HepG2 (cell line): ENCODE results near the gene ATXN7L2. TPM values are rescaled to one million over a fixed set of nuclear protein-coding genes. Genes with fewer than 3 reads are reported as not detected.

ENCODE experiments used
- AGO1 ChIP-seq: fragments of 200-400 bp; formaldehyde crosslinking; IDR thresholded peaks from 2 replicates; pipeline ENCODE4 v1.6.1; 2017; ENCODE audit warnings: mild to moderate bottlenecking, low read depth, low read length, moderate library complexity; ENCODE audit not compliant: poor library complexity, severe bottlenecking
- AHDC1 ChIP-seq: sonication (generic); formaldehyde crosslinking; IDR thresholded peaks from 2 replicates; pipeline ENCODE4 v1.5.1; 2020; ENCODE audit warnings: mild to moderate bottlenecking, missing genetic modification reagents, borderline replicate concordance
- CAMTA2 ChIP-seq: sonication (generic); formaldehyde crosslinking; IDR thresholded peaks from 2 replicates; pipeline ENCODE4 v1.4.0; 2020; ENCODE audit warnings: mild to moderate bottlenecking, missing genetic modification reagents, borderline replicate concordance
- GABPB1 ChIP-seq: IDR thresholded peaks from 2 replicates; pipeline ENCODE4 v1.6.1; 2016; ENCODE audit warnings: mild to moderate bottlenecking, missing genetic modification reagents, moderate library complexity, missing compliant biosample characterization
- HOXA3 ChIP-seq: sonication (generic); formaldehyde crosslinking; IDR thresholded peaks from 2 replicates; pipeline ENCODE4 v1.5.0; 2020; ENCODE audit warnings: missing genetic modification reagents
- JDP2 ChIP-seq: sonication (generic); formaldehyde crosslinking; IDR thresholded peaks from 2 replicates; pipeline ENCODE4 v1.8.1; 2022; ENCODE audit warnings: missing genetic modification reagents, borderline replicate concordance
- KDM5B ChIP-seq: sonication (generic); formaldehyde crosslinking; IDR thresholded peaks from 2 replicates; pipeline ENCODE4 v1.4.0; 2020; ENCODE audit warnings: missing genetic modification reagents, mild to moderate bottlenecking, borderline replicate concordance
- MTA1 ChIP-seq: sonication (generic); formaldehyde crosslinking; IDR thresholded peaks from 2 replicates; pipeline ENCODE4 v1.4.0; 2020; ENCODE audit warnings: missing genetic modification reagents, mild to moderate bottlenecking, borderline replicate concordance
- MTF2 ChIP-seq: sonication (generic); formaldehyde crosslinking; IDR thresholded peaks from 2 replicates; pipeline ENCODE4 v1.5.0; 2020; ENCODE audit warnings: missing genetic modification reagents, borderline replicate concordance
- PATZ1 ChIP-seq: sonication (generic); formaldehyde crosslinking; IDR thresholded peaks from 2 replicates; pipeline ENCODE4 v1.4.0; 2020; ENCODE audit warnings: missing genetic modification reagents
- SALL2 ChIP-seq: sonication (generic); formaldehyde crosslinking; IDR thresholded peaks from 2 replicates; pipeline ENCODE4 v1.8.1; 2023; ENCODE audit warnings: mild to moderate bottlenecking, missing genetic modification reagents, inconsistent platforms
- SNRNP70 ChIP-seq: fragments of 200-400 bp; formaldehyde crosslinking; IDR thresholded peaks from 2 replicates; pipeline ENCODE4 v1.6.1; 2017; ENCODE audit warnings: mild to moderate bottlenecking, low read depth, low read length, moderate library complexity
- ZBTB46 ChIP-seq: sonication (generic); formaldehyde crosslinking; IDR thresholded peaks from 2 replicates; pipeline ENCODE4 v1.4.0; 2020; ENCODE audit warnings: mild to moderate bottlenecking, missing genetic modification reagents, borderline replicate concordance
- ZNF501 ChIP-seq: sonication (generic); formaldehyde crosslinking; IDR thresholded peaks from 2 replicates; pipeline ENCODE4 v1.5.1; 2020; ENCODE audit warnings: mild to moderate bottlenecking, moderate library complexity, missing genetic modification reagents
- ZNF510 ChIP-seq: sonication (generic); formaldehyde crosslinking; IDR thresholded peaks from 2 replicates; pipeline ENCODE4 v1.4.0; 2020; ENCODE audit warnings: low read depth, mild to moderate bottlenecking, missing genetic modification reagents
- ZNF639 ChIP-seq: conservative IDR thresholded peaks from 2 replicates; pipeline ENCODE4 v1.6.1; 2018; ENCODE audit warnings: missing genetic modification reagents
- polyA plus RNA-seq, 8 experiments: library from polyadenylated mRNA; depleted of rRNA in 3 of 8; stranded (reverse) in 7 of 8; unstranded in 1 of 8; fragments of >200 nt; fragmentation: Illumina TruSeq in 4 of 8; extraction: Trizol in 4 of 8; gene quantifications; 2 replicates each; pipeline versions ENCODE4 v1.2.1 to v1.2.3, GENCODE V29; 2011 to 2016; ENCODE audit warnings: low read depth in 4 of 8, missing spikeins in 1 of 8, mixed read lengths in 1 of 8; ENCODE audit not compliant: insufficient read depth in 1 of 8
- total RNA-seq, 5 experiments: library from RNA; depleted of rRNA; stranded (reverse); fragments of >200 nt; fragmentation: Illumina TruSeq; extraction: Trizol; gene quantifications; 2 replicates each; pipeline ENCODE4 v1.2.3, GENCODE V29; 2016; ENCODE audit warnings: low read depth in 1 of 5

ATXN7L2 gene
- total and polyA plus RNA-seq, 2 of the 13 experiments (the other 11 are each of a cell fraction or from before 2014, with no cell fraction given) = 2.7 to 2.8 TPM

- TF ChIP-seq PATZ1 (CRISPR knock-in tag) (0 out of 2 replicates have a peak, but pooled peaks have one; percentile 14), CAMTA2 (no peak), ZNF501 (no peak), MTA1 (peak; percentile 69; the same call in 1 of the 2 replicates), ZNF510 (CRISPR knock-in tag) (0 out of 2 replicates have a peak, but pooled peaks have one; percentile 66), KDM5B (CRISPR knock-in tag) (peak; percentile 62; the same call in 1 of the 2 replicates), JDP2 (no peak), ZNF639 (CRISPR knock-in tag) (no peak), MTF2 (peak; percentile 76; the same call in 1 of the 2 replicates), GABPB1 (CRISPR knock-in tag) (no peak; the same call in 1 of the 2 replicates), AHDC1 (CRISPR knock-in tag) (no peak), SALL2 (CRISPR knock-in tag) (peak; percentile 36; the same call in 1 of the 2 replicates), HOXA3 (CRISPR knock-in tag) (peak; percentile 52; the same call in 1 of the 2 replicates), SNRNP70 (no peak), ZBTB46 (CRISPR knock-in tag) (peak; percentile 32; the same call in 1 of the 2 replicates), AGO1 (peak; percentile 19)
Measured at GRCh38 chr1:109466452-109467300, 17.0 kb upstream of the ATXN7L2 start, which contains the start of gene SYPL2 (continued).
